Measurements from ENCODE around the gene SNAP29. TPM values are rescaled to one million over a fixed set of nuclear protein-coding genes. Genes with fewer than 3 reads are reported as not detected.
"Not testable (repeated sequence)": the region's sequence is repeated elsewhere in the genome, so short reads cannot be mapped to it uniquely, and the experiment has no call there.

The SNAP29 gene
- total RNA-seq, 3 donors from 2014 or later: 32.2 to 33.8 (median 32.5) TPM

GRCh38 chr22:20829491-20830134, 29.2 kb upstream of the SNAP29 start:
- ATAC-seq: no peak
- peaks cover 3% of the 10 kb centered on the region for H3K36me3 ChIP-seq (ENCODE audit: low read depth)
- intact Hi-C loops (cut with DNase I, micrococcal nuclease): no loop called here

DNA sequence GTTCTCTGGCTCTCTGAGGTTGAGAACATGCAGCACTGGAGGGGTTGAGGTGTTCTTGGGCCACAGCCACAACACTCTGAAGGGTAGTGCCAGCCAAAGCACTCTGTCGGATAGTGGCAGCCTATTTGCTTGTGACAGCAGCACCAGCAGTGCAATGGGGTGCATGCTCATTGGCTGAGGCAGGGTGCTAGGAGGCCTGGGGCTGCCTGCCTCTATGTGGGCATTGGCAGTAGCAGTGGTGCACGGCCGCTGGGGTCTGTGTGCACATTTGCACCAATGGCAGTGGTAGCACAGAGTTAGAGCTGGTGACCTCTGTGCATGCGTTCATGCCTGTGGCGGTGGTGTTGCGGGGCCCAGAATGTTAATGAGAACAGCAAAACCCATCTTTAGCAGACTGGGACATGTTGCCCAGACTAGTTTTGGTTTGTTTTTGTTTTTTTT, 25.6 kb upstream of the SNAP29 start:
- no peak for TF ChIP-seq CTCF (IDR thresholded peaks at IDR 0.05)
- no peak for DNase-seq
- Histone ChIP-seq H3K9me3 (no peaks in the 10 kb centered on the region), H3K4me3 (no peak overlapping the region), H3K4me1 (ENCODE audit: low read depth) (no peaks in the 10 kb centered on the region), H3K36me3 (ENCODE audit: low read depth) (no peaks in the 10 kb centered on the region)
- no peak for ATAC-seq
- intact Hi-C loops (cut with DNase I, micrococcal nuclease): no loop called here

More at GRCh38 chr22:20829491-20830134, 29.2 kb upstream of the SNAP29 start:
- Histone ChIP-seq H3K4me1 (ENCODE audit: low read depth) (no peaks in the 10 kb centered on the region), H3K4me3 (no peak overlapping the region), H3K9me3 (no peaks in the 10 kb centered on the region)
- no peak for DNase-seq
- no peak for TF ChIP-seq CTCF (IDR thresholded peaks at IDR 0.05)

DNA sequence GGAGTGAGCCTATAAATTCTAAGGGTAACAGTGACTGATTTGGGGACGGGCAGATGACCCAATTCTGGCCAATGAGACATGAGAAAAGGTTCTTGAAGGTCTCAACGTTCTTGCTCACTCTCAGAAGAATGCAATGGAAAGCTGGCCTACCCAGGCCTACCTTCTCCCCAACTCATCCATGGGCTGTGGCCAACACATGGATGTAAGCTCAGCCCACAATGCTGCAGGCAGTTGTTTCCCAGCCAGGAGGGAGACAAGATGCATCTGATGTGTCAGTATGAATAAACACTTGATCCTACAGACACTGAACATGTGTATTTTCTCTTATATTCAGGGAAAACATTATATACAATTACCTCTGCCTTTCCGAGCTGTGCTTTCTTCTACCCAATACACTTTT, 24.6 kb upstream of the SNAP29 start:
- intact Hi-C loops (cut with DNase I, micrococcal nuclease): no loop called here
- Histone ChIP-seq H3K4me3 (no peak overlapping the region), H3K36me3 (ENCODE audit: low read depth) (no peaks in the 10 kb centered on the region), H3K9me3 (no peaks in the 10 kb centered on the region), H3K4me1 (ENCODE audit: low read depth) (no peaks in the 10 kb centered on the region)
- DNase-seq: no peak
- ATAC-seq: no peak
- TF ChIP-seq CTCF (IDR thresholded peaks at IDR 0.05): no peak

DNA sequence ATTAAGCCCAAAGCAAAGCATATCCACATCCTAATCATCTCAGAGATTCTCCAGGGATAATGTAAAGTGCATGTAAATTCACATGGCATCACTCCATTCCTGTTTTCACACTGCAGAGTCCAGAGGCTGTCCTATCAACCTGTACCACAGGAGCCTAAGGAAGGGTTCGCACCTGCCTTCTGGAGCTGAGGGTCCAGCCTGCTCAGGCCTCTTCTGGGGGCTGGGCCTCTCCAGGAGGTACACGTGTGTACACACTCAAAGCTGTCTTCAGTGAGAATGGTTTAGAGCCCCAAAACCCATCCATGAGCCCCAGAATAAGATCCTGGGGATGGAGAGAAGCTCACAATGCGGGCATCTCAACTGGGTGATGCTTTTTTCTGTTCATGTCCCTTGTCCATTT, 24.1 kb upstream of the SNAP29 start:
- intact Hi-C loops (cut with DNase I, micrococcal nuclease): no loop called here
- Histone ChIP-seq H3K4me3 (no peak overlapping the region), H3K4me1 (ENCODE audit: low read depth) (no peaks in the 10 kb centered on the region), H3K36me3 (ENCODE audit: low read depth) (no peaks in the 10 kb centered on the region), H3K9me3 (no peaks in the 10 kb centered on the region)
- TF ChIP-seq CTCF (IDR thresholded peaks at IDR 0.05): no peak
- DNase-seq (no peak), ATAC-seq (no peak)

DNA sequence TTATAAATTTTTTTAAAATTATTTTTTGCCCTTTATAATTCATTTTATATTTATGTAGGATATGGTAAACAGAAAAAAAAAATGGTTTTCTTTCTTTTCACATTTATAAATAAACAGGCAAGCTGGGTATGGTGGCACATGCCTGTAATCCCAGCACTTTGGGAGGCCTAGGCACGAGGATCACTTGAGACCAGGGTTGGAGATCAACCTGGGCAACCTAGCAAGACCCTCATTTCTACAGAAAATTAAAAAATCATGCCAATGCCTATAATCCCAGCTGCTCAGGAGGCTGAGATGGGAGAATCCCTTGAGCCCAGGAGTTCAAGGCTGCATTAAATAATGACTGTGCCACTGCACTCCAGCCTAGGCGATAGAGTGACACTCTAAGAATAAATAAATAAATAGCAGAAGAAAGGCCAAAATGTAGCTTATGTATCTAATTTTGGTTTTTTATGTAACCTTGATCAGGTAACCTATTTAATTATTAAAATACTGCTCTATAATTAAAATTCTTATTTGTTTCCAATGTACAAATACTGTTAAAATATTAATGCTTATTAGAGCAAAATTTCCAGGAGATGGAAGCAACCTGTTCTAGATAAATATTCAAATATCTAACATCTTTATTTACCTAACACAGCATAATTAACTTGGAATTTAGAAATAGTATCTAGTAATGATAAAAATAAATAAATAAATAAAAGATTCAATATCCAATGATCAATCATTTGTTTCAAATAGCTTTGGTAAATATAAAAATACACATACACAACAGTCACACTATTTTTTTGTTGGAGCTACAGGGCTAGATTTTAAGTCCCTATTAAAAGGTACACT, 21.6 kb upstream of the SNAP29 start:
- intact Hi-C loops (cut with DNase I, micrococcal nuclease): no loop called here
- DNase-seq (no peak), ATAC-seq (no peak)
- Histone ChIP-seq H3K4me3 (no peak overlapping the region), H3K9me3 (no peaks in the 10 kb centered on the region), H3K4me1 (ENCODE audit: low read depth) (no peaks in the 10 kb centered on the region), H3K36me3 (ENCODE audit: low read depth) (no peaks in the 10 kb centered on the region)
- no peak for TF ChIP-seq CTCF (IDR thresholded peaks at IDR 0.05)

DNA sequence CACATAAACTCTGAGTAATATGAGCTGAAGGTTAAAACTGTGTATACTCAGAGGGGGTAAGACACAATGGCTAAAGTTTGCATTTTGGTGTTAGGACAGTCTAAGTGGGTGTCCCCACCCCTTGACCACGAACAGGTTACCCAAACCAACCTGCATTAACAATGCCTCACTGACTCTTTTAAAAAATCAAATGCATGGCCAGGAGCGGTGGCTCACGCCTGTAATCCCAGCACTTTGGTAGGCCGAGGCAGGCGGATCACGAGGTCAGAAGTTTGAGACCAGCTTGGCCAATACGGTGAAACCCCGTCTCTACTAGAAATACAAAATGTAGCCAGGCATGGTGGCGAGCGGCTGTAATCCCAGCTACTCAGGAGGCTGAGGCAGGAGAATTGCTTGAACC, 19.5 kb upstream of the SNAP29 start:
- ATAC-seq; DNase-seq; H3K4me1 ChIP-seq (ENCODE audit: low read depth); H3K9me3 ChIP-seq; H3K4me3 ChIP-seq; intact Hi-C loops (cut with DNase I, micrococcal nuclease); H3K36me3 ChIP-seq (ENCODE audit: low read depth): not testable (repeated sequence)
